Body of pancreas (tissue), 4 donors: ENCODE data around the gene GPR161. TPM values are rescaled to one million over a fixed set of nuclear protein-coding genes. Genes with fewer than 3 reads are reported as not detected.

Experiments
- ATAC-seq: fragments of 150-250 bp; one replicate; pipeline ENCODE4 v1.9.1; 2016
- DNase-seq, 4 donors: peaks; one replicate each; pipeline ENCODE4 v3.0.0-alpha.2; 2019
- H3K27ac ChIP-seq, 4 donors: fragments of 200-600 bp; sonication (generic); 1 replicate in 3 of 4; 2 replicates in 1 of 4; pipeline versions ENCODE4 v1.5.1 to v1.6.1; 2016 to 2019; ENCODE audit warnings: mild to moderate bottlenecking in 1 of 4, mixed read lengths in 1 of 4, moderate library complexity in 1 of 4
- H3K27me3 ChIP-seq, 2 donors: fragments of 200-600 bp; sonication (generic); one replicate each; pipeline ENCODE4 v1.6.0; 2016; ENCODE audit warnings: mild to moderate bottlenecking in 1 of 2
- H3K36me3 ChIP-seq, 2 donors: fragments of 200-600 bp; sonication (generic); replicated peaks in 1 of 2; 2 replicates each; pipeline ENCODE4 v1.5.1; 2016; ENCODE audit warnings: low read depth in 2 of 2; ENCODE audit not compliant: insufficient read depth in 1 of 2
- H3K4me1 ChIP-seq: fragments of 200-600 bp; sonication (generic); one replicate; pipeline ENCODE4 v1.6.0; 2016
- H3K4me3 ChIP-seq, 2 donors: fragments of 200-600 bp; sonication (generic); 1 replicate in 1 of 2; 2 replicates in 1 of 2; pipeline ENCODE4 v1.5.1; 2016 to 2019
- H3K9me3 ChIP-seq, 3 donors: fragments of 200-600 bp; sonication (generic); 1 replicate in 2 of 3; 2 replicates in 1 of 3; pipeline ENCODE4 v1.5.1; 2016
- CTCF ChIP-seq, 7 experiments: fragments of 450-650 bp in 4 of 7; fragments of 200-600 bp in 3 of 7; sonication (generic) in 3 of 7; IDR thresholded peaks; one replicate each; pipeline ENCODE4 v1.5.1; 2016 to 2019; ENCODE audit warnings: antibody characterized with exemption in 7 of 7
- POLR2A ChIP-seq, 3 donors: fragments of 450-650 bp; IDR thresholded peaks; one replicate each; pipeline ENCODE4 v1.6.1; 2016; ENCODE audit warnings: antibody characterized with exemption in 3 of 3, mild to moderate bottlenecking in 2 of 3
- WGBS, 2 donors: methylation state at CpG; one replicate each; pipeline ENCODE4 v1.1.5; 2017; 5-methylcytosine and 5-hydroxymethylcytosine counted together
- intact Hi-C: fragments of 100-400 bp; cut with DNase I; formaldehyde crosslinking; loops from one replicate; pipeline ENCODE4 v1.15.1; 2023
- total RNA-seq, 2 donors: library from RNA; depleted of rRNA; stranded (reverse); fragments of >200 nt; gene quantifications; one replicate each; pipeline ENCODE4 v1.1.0, GENCODE V29; 2016

The GPR161 gene
- total RNA-seq, 2 donors from 2014 or later, result 2.6 to 6.5 TPM

GRCh38 chr1:168092566-168093355, 44.0 kb downstream of the GPR161 start:
- Histone ChIP-seq H3K36me3 (no peaks in the 10 kb centered on the region), H3K9me3 (no peaks in the 10 kb centered on the region), H3K4me3 (no peak overlapping the region), H3K27me3 (no peaks in the 10 kb centered on the region), H3K27ac (no peak overlapping the region), H3K4me1 (no peaks in the 10 kb centered on the region)
- intact Hi-C loops, result no loop called here
- 74 to 76% methylated on average over 16 of the region's 16 CpGs for WGBS, 2 donors
- TF ChIP-seq CTCF (IDR thresholded peaks at IDR 0.05) (peak in 5 of 7 experiments; percentile 26 to 48 (median 34)), POLR2A (IDR thresholded peaks at IDR 0.05) (no peak)
- ATAC-seq (peak; percentile 30), DNase-seq (peak; percentile 26 to 55 (median 34))

GRCh38 chr1:168091720-168092550, 44.8 kb downstream of the GPR161 start:
- intact Hi-C loops, result no loop called here
- no peaks in the 10 kb centered on the region for H3K9me3 ChIP-seq
- H3K4me1 ChIP-seq, result no peaks in the 10 kb centered on the region
- no peak for ATAC-seq
- H3K27me3 ChIP-seq, result no peaks in the 10 kb centered on the region
- WGBS, 2 donors, result 90% methylated on average over 5 to 8 of the region's 8 CpGs
- DNase-seq, result no peak
- no peaks in the 10 kb centered on the region for H3K36me3 ChIP-seq
- H3K4me3 ChIP-seq, result no peak overlapping the region
- no peak overlapping the region for H3K27ac ChIP-seq
- TF ChIP-seq POLR2A (IDR thresholded peaks at IDR 0.05), result no peak
- no peak for TF ChIP-seq CTCF (IDR thresholded peaks at IDR 0.05)

- H3K27ac ChIP-seq, result no peak overlapping the region
- WGBS, 2 donors, result 92 to 93% methylated on average over 9 of the region's 9 CpGs
- DNase-seq (no peak), ATAC-seq (no peak)
- TF ChIP-seq CTCF (IDR thresholded peaks at IDR 0.05) (no peak), POLR2A (IDR thresholded peaks at IDR 0.05) (no peak)
- no peaks in the 10 kb centered on the region for H3K36me3 ChIP-seq
- intact Hi-C loops, result no loop called here
- no peaks in the 10 kb centered on the region for H3K9me3 ChIP-seq
- H3K4me1 ChIP-seq, result peaks cover 1% of the 10 kb centered on the region
- no peak overlapping the region for H3K4me3 ChIP-seq
- H3K27me3 ChIP-seq, result no peaks in the 10 kb centered on the region
These were observed 45.7 kb downstream of the GPR161 start for GRCh38 chr1:168091063-168091462.

GRCh38 chr1:168090395-168090794, 46.3 kb downstream of the GPR161 start:
- ATAC-seq (no peak), DNase-seq (no peak)
- WGBS, 2 donors, result 91 to 93% methylated on average over 14 of the region's 14 CpGs
- Histone ChIP-seq H3K4me1 (peaks cover 8% of the 10 kb centered on the region), H3K36me3 (no peaks in the 10 kb centered on the region), H3K9me3 (no peaks in the 10 kb centered on the region), H3K27me3 (no peaks in the 10 kb centered on the region), H3K27ac (no peak overlapping the region), H3K4me3 (no peak overlapping the region)
- intact Hi-C loops, result no loop called here
- TF ChIP-seq CTCF (IDR thresholded peaks at IDR 0.05), result no peak
- TF ChIP-seq POLR2A (IDR thresholded peaks at IDR 0.05), result no peak
